A172 (cell line): ENCODE results near the gene ABR. TPM values are rescaled to one million over a fixed set of nuclear protein-coding genes. Genes with fewer than 3 reads are reported as not detected.
A peak's percentile ranks its signal among the peaks of the same experiment; 100 is the strongest.

Experiments used
- DNase-seq: peaks from one replicate; pipeline ENCODE4 v3.0.0-alpha.2; 2015; ENCODE audit warnings: low spot score
- total RNA-seq: library from RNA; depleted of rRNA; stranded (reverse); fragments of >200 nt; shearing (Covaris generic); gene quantifications from 2 replicates; pipeline ENCODE4 v1.2.3, GENCODE V29; 2014; rRNA removed

The ABR gene
- total RNA-seq, 1 experiment from 2014 or later, result 66.9 TPM

DNA sequence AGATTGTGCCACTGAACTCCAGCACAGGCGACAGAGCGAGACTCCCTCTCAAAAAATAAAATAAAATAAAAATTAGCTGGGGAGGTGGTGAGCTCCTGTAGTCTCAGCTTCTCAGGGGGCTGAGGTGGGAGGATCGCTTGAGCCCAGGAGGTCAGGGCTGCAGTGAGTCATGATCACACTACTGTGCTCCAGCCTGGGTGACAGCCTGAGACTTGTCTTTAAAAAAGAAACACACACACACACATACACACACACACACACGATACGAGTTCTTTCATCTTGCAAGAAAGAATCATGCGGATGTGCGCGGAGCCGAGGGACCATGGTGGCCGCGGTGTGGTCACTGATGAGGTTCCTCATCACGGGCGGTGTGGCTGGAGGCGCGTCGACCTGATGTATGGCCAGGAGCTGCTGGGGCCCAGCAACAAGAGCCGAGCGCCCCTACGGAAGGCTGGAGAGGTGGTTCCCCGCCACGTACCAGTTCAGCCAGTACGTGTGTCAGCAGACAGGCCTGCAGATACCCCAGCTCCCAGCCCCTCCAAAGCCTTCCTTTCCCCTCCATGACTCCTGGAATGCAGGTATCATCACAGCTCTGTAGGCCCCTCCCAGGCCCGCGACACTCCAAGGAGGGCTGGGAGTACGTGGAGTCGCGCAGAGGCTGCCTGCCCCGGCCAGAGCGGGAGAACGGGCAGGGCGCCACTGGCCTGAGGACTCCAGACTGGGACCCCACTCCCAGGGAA, 220.9 kb downstream of the ABR start:
- DNase-seq, result no peak

DNA sequence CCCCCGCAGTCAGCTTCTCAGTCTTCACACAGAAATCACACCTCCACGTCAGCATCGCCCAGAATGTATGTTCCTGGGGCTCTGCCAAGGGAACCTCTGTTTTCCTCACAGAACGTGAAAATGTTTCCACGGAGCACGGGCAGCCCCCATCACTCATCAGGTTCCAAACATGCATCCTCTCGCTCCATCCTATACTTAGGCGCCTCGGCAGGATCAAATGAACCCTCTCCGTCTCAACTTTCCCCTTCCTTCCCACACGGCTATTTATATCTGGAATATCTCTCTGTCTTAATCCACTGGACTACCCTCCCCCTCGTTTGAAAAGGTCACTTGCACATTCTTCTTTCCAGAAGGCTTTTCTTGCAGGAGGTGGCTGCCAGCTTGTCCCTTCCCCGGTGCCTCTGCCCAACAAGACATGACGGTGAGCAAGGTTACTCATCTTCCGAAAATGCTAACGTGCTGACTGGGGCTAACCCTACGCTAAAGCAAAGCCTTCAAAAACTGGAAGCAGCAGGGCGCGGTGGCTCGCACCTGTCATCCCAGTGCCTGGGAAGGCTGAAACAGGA, 221.8 kb downstream of the ABR start:
- DNase-seq, result peak; percentile 50

DNA sequence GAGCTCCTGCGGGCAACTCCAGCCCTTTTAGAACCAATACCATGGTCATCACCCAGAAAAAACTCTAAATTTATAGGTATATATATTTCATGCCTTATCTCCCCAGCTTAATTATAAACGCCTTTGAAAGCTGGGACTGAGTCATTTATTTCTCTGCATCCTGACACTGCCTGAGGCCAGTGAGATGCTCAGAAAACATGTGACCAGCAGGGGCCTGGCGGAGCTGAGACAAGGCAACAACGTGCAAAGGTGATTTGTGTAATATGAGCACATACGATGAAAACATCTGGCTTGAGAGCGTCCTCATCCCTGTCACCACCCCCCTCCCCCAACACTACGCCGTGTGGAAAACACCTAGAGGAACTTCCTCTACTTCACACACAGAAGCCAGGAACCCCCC, 222.9 kb downstream of the ABR start:
- DNase-seq, result peak; percentile 79

DNA sequence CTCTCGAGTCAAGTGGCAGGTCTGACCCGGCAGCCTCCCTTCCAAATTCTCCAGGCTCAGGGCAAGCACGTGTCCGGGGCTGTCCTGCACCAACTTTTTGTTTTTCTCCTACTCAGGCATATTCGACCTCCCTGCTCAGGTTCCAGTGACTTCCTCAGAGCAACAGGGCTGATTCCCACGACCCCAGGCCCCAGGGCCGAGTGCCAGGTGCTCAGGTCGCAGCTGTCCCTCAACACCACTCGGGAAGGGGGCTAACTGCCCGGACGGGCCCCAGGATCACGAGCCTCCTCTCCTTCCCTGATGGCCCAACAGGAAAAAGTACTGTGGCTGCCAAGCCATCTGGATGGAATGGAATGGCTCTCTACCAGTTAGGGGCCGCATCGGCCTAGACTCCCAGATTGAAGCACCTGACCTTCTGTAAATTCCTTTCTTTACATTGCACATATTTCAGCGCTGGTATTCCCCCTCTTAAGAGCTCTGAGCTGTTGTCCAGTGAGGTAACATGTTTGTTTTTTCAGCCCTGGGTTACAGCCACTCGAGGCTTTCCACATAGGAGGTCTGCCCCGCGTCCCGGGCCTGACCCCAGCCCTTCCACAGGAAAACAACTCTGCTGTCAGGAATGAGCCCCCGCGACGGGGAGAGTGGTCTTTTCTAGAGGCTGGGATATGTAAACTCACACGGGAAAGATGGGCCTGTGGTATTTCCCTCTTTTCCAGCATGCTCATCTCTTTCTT, 225.2 kb downstream of the ABR start:
- DNase-seq, result peak; percentile 69

DNA sequence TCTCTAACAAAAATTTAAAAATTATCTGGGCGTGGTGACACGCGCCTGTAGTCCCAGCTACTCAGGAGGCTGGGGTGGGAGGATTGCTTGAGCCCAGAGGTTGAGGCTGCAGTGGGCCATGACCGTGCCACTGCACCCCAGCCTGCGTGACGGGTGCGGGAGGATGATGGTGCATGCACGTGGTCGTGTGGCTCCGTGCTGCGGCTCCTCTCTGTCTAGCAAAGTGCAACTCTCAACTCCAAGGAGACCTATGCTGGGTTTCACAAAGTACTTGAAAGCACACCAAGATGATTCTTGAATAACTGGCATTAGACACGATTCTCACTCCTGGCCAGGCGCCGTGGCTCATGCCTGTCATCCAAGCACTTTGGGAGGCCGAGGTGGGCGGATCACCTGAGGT, 226.0 kb downstream of the ABR start:
- DNase-seq, result no peak

Other genes with a start within 250 kb of the ABR start
- 4.6 and 7.2 TPM in 2 replicates for gene NXN, start 200.2 kb downstream of the ABR start, total RNA-seq
- 17.4 and 23.5 TPM in 2 replicates for gene TIMM22, start 182.9 kb downstream of the ABR start, total RNA-seq
- gene BHLHA9, start 90.5 kb upstream of the ABR start, total RNA-seq, result not detected in 2 replicates
- gene TRARG1, start 99.7 kb upstream of the ABR start, total RNA-seq, result not detected in 2 replicates
- gene YWHAE, start 220.2 kb upstream of the ABR start, total RNA-seq, result 705 and 754 TPM in 2 replicates